Suppressor macrophage treated with lipopolysaccharide for 4 hours (primary cell): ENCODE results near the gene HIVEP2.
A peak's percentile ranks its signal among the peaks of the same experiment; 100 is the strongest.

Experiments
- DNase-seq: peaks from one replicate; pipeline ENCODE4 v3.0.0-alpha.2; 2020

HIVEP2 gene

DNA sequence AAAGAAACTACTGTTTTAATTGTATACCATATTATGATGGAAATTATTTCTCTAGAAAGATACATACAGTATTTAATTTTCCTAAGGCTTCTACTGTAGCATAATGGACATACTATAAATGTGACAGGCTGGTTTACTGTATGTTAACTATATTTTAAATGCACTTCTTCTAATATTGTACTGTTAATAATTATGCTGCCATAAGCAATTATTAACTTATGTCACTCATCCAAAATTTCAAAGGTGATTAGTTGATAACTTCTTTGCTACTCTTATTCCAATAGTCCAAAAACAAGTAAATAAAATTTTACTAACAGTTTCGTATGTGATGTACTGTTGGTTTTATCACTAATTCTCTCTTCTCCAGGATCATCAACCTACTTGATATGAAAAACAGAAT lies 28.1 kb downstream of the HIVEP2 start:
- no peak for DNase-seq

DNA sequence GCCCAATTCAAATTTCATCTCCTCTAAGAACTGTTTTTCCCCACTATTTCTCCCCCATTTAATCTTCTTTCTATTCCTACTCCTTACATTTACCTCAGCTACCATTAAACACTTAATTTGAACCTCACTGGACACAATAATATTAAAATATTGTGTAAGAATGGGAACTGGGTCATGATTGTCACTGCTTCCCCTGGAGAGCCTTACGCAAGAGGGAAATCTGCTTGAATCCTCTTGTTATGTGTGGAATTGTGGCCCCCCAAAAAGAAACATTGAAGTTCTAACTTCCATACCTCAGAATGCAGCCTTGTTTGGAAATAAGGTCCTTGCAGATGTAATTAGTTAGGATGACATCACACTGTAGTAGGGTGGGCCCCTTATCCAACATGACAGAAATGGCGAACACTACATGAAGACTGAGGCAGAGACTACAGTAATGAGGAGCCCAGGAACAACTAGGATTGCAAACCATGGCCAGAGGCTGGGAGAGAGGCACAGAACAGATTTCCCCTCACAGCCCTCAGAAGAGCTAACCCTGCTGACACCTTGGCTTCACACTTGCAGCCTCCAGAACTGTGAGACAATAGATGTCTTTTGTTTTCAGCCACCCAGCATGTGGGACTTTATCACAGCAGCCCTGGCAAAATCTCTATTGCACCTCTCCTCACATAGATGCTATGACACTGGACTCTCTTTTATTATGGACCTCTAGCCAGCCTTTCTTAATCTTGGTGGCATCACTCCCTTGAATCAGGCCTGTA lies 29.9 kb downstream of the HIVEP2 start:
- peak; percentile 34 for DNase-seq

DNA sequence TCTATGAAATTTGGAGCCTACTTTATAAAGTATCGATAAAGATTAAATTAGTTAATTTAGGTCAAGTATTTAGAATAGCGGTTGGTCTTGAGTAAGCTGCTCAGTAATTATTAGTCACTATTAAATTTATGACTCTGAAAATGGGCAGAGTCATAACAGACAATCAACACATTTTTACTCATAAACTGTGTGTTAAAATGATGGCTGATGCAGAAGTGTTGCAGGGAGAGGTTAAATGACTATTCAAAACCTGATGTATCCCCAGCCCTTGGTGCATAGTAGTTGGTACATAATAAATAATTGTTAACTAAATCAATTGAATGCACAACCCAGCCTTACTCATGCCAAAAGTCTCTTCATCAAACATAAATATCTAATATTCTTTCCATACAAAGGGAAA lies 30.6 kb downstream of the HIVEP2 start:
- DNase-seq = peak; percentile 31

- peak; percentile 94 for DNase-seq
These were observed 31.4 kb downstream of the HIVEP2 start for GRCh38 chr6:142913511-142914047.

DNA sequence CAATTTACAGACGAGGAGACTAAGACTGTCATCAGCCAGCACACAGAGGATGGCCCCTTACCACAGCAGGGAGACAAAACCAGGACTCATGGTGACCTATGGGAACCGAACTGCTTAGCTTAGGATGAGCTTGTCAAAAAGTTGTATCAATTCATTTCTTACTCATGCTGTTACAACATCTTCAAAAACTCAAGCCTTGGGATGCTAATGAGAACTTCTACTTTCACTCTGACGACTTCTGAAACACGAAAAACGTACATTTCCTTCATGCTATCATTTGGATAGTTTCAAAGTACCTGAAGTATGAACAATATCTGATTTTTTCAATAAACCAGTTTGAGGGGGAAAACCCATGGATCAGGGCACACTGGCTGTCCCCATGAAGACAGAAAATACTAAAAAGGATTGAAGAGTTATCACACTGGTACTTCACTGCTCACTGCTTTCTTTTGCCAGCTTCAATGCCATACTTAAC lies 31.9 kb downstream of the HIVEP2 start:
- peak; percentile 89 for DNase-seq

GRCh38 chr6:142912125-142912524 lies 32.9 kb downstream of the HIVEP2 start:
- DNase-seq = no peak

DNA sequence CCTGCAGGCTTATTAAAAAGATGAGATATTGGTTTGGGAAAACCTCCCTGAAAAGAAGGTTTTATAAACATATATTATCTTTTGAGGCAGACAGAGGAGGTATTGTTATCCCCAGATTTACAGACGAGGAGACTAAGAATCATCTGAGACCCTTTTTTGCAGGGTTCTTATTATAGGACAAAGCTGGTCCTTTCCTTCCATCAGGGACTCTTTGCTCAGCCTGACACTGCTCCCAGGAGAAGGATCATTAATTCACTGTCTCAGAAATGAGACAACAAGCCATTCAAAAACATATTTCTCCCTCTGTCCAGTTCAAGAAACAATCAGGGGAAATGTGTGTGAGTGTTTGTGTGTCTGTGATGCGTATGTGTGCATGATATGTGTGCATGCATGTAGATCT lies 33.5 kb downstream of the HIVEP2 start:
- DNase-seq = no peak

- DNase-seq = no peak
These were observed 35.3 kb downstream of the HIVEP2 start for GRCh38 chr6:142909686-142910085.

DNA sequence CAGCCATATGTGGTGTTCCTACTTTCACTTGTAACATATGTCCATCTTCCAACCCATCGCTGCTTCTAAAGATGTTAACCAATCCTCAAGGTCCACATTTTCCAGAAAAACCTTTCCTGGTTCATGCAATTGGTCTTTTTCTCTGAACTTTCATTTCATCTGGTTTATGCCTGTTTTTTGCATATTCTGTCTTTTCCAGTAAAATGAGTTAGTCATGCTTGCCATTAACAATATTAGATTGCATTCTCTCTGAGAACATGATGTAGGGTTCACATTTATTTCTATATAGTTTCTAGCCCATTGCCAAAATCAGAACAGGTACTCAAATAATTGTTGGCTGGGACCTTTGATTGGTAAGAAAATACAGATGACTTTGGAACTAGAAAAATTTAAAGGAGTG lies 36.7 kb downstream of the HIVEP2 start:
- no peak for DNase-seq

DNA sequence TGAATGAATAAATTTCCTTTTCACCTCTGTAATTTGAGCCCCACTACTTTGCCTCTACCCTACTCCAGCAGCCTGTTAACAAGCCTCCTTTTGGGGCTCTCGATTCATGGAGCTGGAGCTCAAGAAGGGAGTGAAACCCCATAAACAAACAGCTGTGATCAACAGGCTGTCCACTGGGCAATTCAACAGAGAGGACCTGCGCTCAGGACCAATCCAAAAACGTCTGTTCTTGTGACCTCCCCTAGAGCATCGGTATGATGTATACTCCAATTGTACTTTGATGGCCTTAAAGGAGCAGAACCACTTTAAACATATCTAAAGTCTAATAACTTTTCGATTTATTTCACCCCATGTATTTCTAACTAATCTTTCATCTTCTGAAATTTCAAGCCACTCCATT lies 37.4 kb downstream of the HIVEP2 start:
- no peak for DNase-seq

DNA sequence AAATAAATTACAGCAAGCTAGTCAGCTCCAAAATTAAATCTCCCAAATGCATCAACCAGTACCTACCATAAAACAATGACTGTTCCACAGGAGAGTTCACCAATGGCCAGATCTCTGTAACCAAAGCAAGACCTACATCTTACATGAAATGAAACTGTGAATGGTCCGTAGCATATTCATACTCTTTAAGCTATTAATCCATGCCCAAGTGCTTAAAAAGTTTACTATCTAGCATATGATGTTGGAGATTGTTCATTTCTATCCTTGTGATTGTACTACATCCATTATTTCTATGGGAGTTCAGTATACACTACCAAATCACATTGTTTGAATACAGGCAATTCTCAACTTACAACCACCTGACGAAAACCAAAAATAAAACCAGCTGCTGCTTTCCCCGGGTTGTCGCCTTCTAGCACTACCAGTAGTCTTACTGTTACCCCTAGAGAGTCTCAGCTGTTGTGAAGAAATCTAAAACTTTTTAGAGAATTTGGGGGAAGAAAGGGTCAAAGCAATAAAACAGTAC lies 38.0 kb downstream of the HIVEP2 start:
- DNase-seq = no peak

- DNase-seq = no peak
These were observed 41.2 kb downstream of the HIVEP2 start for GRCh38 chr6:142903812-142904211.

DNA sequence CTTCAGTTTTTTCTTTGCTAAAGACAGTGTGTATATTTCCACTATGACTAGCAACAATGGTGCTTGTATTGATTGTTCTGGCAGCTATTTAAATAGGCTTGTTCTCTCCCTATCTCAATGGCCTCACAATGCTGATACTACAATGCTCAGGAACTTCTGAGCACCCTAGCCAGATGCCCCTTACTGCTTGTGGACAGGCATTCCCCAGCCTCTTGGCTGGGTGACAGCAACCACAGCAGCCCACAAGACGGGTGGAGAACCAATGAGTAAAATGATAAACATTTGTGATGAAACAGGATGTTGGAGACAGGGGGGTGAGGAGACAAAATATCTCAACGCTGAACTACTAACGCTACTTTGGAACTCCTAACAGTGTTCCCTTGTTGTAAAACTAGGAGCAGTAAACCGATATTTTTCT lies 42.3 kb downstream of the HIVEP2 start:
- DNase-seq = peak; percentile 74

GRCh38 chr6:142901611-142902010 lies 43.4 kb downstream of the HIVEP2 start:
- DNase-seq = no peak

GRCh38 chr6:142900227-142900971 lies 44.6 kb downstream of the HIVEP2 start:
- DNase-seq = no peak

DNA sequence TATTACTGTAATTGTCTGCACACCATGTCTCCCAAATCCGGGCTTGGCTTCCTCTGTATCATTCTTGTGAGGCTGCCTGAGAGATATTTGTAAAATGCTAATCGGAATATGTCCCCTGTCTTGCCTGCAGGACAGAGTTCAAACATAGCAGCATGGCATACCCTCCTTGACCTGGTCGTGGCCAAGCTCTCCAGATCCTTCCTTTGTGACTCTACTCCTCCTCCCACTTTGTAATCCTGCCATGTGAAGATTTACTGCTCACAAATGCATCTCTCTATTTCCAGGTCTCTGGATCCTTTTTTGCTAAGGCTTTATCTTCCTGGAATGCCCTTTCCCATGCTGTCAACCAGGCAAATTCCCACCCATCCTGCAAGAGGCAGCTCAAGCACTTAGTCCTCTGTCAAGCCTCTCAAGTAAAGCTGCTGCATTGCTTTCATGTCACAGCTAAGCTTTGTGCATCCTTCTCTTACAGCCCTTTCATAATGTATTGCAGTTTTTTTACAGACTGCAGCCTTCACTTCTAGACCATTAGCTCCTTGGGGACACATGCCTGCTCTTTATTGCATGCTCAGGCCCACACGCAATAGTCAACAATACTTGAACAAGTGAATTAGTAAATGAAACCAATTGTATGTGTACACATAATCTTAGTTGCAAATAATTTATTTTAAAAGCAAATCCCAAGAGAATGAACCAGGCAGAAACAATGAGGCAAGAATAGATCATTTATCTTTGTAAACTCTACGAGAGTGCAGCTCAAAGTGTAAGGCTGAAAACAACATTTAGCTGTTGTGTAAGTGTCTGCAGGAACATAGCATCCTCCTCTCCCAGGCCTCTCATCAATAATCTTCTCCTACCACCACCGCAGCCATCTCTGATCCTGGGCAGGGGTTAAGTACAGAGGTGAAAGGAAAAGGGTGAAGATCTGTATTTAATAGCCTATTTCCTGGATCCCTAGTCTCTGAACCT lies 45.8 kb downstream of the HIVEP2 start:
- DNase-seq = no peak

DNA sequence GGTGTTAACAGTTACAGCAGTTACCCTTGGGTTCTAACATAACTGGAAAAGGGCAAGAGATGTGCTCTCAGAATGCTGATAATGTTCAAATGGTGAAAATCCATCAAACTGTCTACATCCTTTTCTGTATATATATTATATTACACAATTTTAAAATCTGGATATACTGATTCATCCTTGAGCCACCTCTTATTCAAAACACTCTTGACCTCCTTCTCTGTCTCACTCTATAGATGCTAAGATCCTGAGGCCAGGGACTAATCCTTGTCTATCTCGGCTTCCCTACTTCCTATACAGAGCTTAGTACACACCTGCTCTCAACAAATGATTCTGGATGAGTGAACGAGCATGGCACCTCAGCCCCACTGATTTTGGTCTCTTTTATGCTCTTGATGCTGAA lies 47.3 kb downstream of the HIVEP2 start:
- DNase-seq = no peak

DNA sequence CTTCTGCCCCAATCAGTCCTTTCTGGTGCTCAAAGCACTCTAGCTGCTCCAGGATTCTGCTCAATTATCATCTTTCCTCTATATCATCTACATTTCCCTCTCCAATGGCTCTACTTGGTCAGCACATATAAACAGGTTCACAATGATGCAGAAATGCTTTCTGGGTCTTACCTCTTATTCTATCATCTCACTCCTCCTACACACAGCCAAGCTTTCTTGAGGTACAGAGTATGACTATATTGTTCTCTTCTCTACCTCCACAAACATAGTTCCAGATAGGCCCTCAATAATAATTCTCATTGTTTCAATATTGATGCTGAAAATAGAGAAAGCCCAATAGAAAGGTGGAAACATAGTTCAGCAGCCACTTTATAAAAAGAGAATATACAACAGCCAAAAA lies 48.2 kb downstream of the HIVEP2 start:
- no peak for DNase-seq

DNA sequence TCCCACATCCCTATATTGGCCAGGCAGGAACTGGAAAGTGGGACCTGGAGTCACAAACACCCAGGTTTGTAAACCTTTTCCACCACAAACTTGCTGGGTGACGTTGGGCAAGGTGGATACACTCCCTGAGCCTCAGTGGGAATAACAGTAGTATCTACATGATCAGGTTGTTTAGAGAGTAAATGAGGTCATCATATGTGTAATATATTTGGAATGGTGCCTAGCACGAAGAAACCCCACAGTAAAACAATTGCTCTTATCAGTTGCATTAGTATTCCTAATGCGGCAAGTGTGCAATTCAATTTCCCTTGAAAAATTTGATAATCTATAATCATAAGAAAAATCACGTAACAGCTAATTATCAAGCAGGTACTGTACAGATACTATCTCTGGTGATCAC lies 51.9 kb downstream of the HIVEP2 start:
- DNase-seq = no peak

DNA sequence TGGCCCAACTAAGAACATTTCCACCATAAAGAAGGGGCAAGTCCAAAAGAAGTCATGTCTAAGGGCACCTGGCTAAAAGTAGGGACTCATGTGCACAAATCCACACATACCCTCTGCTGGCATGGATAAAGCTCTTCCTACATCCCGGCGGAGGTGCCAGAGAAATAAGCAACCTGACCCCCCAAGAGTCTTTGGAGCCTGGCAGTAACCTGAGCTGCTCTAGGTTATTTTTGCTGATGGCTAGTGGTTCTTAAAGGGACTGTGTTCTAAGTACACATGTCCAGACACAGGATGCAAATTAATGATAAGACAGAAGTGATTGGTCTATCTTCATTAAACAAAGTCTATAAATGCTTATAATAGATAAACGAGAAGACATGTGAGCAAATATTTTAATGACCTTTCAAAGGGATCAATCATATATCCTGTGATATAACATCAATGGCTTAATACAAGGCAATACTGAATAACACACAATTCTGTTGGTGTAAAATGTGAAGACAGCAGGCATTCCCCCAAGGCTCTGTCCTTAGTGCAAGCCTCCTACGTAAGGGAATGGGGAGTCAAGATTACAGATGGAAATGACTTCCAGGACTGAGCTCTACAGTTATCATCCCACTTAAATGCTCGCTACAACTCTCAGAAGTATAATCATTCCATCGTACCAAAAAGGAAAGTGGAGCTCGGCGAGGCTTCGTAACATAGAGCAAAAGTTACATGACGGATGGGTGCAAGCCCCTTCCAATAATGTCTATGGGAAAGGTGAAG lies 52.5 kb downstream of the HIVEP2 start:
- no peak for DNase-seq

DNA sequence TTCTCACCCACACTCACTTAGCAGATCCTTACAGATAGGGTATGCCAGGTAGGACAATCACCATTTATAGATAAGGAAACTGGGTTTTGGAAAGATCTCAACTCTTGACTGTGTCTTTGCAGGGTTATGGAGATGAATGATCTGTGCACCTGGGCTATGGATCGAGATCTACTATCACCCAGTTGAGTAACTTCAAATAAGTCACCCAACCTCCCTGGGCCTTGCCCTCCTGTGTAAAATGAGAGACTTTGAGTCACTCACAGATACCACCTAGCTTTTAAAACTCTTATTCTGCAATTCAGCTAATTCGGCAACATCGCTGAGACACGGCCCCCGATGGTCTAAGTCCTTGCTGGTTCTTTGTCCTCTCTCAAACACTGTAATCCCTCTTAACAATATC lies 53.5 kb downstream of the HIVEP2 start:
- DNase-seq = no peak

DNA sequence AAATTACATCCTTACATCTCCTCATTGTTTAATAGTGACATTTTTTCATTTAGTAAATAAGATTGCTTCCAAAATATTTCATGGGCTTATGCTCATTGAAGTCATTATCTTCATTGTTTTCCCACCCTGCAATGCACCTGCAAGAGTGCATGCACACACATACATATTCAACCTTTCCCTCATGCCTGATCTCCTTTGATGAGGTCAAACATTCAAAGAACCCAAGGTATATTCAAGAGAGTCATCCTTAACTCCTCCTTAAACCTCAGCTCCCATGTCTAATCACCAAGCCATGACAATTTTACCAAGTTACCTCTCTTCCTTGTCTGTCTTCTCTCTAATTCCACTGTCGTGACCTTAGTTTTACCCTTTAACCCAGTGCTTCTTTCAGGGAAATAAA lies 56.5 kb downstream of the HIVEP2 start:
- DNase-seq = no peak
